Measurements from ENCODE around the gene EFCAB10. TPM values are rescaled to one million over a fixed set of nuclear protein-coding genes. Genes with fewer than 3 reads are reported as not detected.
"Not testable (repeated sequence)": the region's sequence is repeated elsewhere in the genome, so short reads cannot be mapped to it uniquely, and the experiment has no call there.

Gene EFCAB10
- total RNA-seq, 2 donors from 2014 or later, result not detected

DNA sequence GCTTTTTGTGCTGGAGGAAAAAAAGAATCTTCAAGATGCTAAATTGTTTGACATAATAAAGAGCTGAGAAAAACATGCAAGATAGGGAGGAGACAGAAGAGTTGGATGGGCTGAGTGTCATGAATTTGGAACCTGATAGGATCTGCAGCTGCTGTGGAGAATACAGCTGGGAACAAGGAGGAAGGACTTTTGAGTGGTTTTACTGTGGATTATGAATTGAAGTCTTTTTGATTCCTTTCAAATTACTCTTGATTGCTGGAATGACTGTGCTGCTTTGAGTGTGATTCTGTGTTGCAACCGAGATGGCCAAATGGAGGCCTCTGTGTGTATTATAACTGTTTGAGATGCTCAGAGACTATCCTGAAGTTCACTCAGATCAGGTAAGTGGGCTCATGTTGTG is 4.0 kb downstream of the EFCAB10 start:
- Mint-ChIP-seq H3K36me3 (peaks cover 0 to under 1% of the 10 kb centered on the region in 2 donors), H3K27ac (no peak overlapping the region), H3K9me3 (no peaks in the 10 kb centered on the region)
- no peak for ATAC-seq
- no peak for DNase-seq (ENCODE audit: low spot score in 2 of 2)

DNA sequence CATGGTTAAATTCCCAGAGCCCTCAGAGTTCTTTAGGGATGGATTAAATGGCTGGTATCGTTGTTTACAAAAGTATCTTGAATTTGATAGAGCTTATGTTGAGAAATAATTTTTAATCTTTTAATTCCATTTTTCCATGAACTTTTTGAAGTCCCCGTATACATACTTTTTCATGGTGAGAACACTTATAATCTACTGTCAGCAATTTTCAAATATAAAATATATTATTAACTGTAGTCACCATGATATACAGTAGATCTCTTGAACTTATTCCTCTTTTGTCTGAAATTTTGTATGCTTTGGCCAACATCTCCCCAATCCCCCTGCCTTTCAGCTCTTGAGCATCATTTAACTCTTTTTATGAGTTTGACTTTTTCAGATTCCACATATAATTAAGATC is 9.4 kb downstream of the EFCAB10 start:
- DNase-seq (ENCODE audit: low spot score in 2 of 2) (no peak), ATAC-seq (no peak)
- Mint-ChIP-seq H3K9me3 (no peaks in the 10 kb centered on the region), H3K36me3 (peaks cover 0 to 5% of the 10 kb centered on the region in 2 donors), H3K27ac (no peak overlapping the region)

DNA sequence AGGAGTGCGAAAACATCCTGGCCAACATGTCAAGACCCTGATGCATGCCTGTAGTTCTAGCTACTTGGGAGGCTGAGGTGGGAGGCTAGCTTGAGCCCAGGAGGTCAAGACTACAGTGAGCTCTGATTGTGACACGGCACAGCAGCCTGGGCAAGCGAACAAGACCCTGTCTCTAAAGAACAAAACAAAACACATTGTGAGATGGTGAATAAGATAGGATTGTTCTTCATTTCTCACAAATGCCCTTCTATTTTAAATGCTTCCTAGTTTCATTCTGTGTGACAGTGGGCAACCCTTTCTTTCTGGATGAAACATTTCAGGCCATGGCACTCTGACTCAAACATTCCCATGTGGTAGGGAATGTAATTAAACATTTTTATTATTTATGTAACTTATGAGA is 13.5 kb downstream of the EFCAB10 start:
- peak overlapping the region in 1 of 2 donors; percentile 68 for H3K27ac Mint-ChIP-seq
- H3K9me3 Mint-ChIP-seq, result no peaks in the 10 kb centered on the region
- no peak for ATAC-seq
- peaks cover 0 to 5% of the 10 kb centered on the region in 2 donors for H3K36me3 Mint-ChIP-seq
- no peak for DNase-seq (ENCODE audit: low spot score in 2 of 2)

DNA sequence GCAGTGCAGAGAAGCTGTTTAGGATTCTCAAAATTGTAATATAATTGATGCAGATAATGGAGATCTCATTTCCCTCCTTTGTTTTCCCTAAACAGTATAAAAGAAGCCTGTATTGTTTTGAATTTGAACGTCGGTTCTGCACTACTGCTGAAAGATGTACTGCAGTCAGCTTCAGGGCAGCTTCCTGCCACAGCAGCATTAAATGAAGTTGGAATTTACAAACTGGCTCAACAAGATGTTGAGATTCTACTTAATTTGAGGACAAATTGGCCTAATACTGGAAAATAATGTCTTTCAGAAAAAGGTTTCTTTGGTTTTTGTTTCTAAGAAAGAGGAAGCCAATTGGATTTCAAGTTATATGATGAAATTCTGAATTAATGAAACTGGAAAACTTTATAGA is 14.3 kb downstream of the EFCAB10 start:
- peaks cover 0 to 5% of the 10 kb centered on the region in 2 donors for H3K36me3 Mint-ChIP-seq
- H3K9me3 Mint-ChIP-seq, result no peaks in the 10 kb centered on the region
- no peak for ATAC-seq
- DNase-seq (ENCODE audit: low spot score in 2 of 2), result no peak
- H3K27ac Mint-ChIP-seq, result no peak overlapping the region

DNA sequence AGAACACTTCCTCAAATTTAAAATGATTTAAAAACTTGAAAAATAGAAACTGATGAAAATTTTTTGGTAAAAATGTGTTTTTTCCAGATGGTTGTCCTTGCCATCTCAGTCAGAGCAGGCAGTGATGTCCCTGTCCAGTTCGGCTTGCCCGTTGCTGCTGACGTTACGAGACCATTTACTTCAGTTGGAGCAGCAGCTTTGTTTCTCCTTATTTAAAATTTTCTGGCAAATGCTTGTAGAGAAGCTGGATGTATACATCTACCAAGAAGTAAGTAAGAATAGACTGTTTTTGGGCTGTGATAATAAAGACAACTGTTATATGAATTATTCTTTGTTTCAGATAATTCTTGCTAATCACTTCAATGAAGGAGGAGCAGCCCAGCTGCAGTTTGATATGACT is 16.1 kb downstream of the EFCAB10 start:
- Mint-ChIP-seq H3K36me3 (peaks cover under 1 to 5% of the 10 kb centered on the region in 2 donors), H3K9me3 (no peaks in the 10 kb centered on the region), H3K27ac (no peak overlapping the region)
- ATAC-seq (no peak), DNase-seq (ENCODE audit: low spot score in 2 of 2) (no peak)

DNA sequence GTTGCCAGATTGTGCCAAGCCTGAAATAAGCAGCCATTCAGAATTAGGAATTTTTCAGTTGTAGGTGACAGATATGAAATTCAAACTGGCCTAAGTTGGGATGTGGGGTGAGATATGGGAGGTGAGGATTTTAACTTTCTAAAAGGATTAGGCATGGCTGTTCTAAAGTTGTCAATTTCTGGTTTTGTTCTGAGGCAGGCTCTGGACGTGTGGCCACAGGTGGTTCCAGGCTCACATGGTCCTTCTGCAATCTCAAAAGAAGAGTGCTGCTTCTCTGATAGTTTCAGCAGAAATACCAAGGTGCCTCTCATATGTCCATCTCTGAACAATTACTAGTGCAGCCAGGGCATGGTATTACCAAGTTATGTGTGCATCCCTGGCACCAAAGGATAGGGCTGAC is 21.4 kb downstream of the EFCAB10 start:
- Mint-ChIP-seq H3K27ac (peak overlapping the region in 1 of 2 donors; percentile 5), H3K36me3 (peaks cover 0 to 6% of the 10 kb centered on the region in 2 donors), H3K9me3 (no peaks in the 10 kb centered on the region)
- no peak for DNase-seq (ENCODE audit: low spot score in 2 of 2)
- no peak for ATAC-seq

DNA sequence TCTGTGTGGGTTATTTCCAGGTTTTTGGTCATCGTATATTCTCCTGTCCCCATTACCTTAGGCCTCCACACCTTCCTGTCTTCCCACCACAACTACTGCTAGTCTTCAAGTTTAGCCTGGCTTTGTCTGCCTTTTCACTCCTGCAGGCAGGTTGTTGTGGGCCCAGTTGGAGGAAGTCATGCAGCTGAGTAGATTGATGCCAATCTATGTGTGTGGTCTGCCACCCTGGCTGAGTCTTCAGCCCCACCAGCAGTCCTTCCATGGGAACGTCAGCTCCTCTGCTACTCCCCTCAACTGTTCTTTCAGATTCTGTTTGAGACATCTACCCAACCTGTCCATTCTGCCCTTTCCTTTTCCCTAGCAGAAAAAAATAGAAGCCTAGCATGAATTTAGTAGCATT is 43.0 kb downstream of the EFCAB10 start:
- Mint-ChIP-seq H3K36me3 (peaks cover 17 to 19% of the 10 kb centered on the region in 2 donors), H3K27ac (no peak overlapping the region)
- no peak for ATAC-seq

DNA sequence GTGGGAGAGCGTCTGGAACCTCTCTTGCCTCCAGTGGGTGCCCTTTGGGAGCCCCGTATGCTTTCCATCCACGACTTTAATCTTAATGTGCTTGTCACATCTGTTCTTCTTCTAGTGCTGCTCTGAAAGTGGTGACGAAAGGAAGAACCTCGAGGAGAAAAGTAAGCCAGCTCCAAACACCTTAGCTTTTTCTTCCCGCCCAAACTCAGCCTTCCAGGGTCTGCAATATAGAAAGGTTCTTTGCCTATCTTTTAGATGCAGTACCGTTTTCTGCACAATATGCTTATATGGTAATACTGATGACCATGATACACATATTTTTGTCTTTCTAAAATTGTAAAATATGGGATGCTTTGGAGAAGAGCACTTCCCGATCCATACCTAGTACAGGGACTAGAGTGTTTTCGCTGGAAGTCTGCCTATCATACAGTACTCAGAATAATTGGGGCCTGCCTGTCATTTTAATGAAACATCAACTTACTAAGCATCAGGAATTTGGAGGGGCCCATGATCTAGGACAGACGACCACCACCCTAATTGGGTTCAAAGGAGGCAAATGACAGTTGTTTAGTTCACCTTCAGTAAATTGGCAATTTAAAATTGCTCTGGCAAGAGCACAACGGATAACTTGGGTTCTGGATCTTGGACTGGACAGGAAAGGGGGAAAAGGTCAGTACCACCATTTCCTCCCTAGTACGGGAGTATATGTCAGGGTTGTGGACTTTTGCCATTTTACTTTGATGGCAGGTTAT is 48.4 kb downstream of the EFCAB10 start:
- Mint-ChIP-seq H3K36me3 (peaks cover 6 to 16% of the 10 kb centered on the region in 2 donors), H3K9me3 (no peaks in the 10 kb centered on the region), H3K27ac (peak overlapping the region; percentile 95)
- DNase-seq (ENCODE audit: low spot score in 2 of 2) (no peak), ATAC-seq (no peak)

More for the DNA sequence above, 43.0 kb downstream of the EFCAB10 start:
- DNase-seq (ENCODE audit: low spot score in 2 of 2), result no peak
- H3K9me3 Mint-ChIP-seq, result no peaks in the 10 kb centered on the region

DNA sequence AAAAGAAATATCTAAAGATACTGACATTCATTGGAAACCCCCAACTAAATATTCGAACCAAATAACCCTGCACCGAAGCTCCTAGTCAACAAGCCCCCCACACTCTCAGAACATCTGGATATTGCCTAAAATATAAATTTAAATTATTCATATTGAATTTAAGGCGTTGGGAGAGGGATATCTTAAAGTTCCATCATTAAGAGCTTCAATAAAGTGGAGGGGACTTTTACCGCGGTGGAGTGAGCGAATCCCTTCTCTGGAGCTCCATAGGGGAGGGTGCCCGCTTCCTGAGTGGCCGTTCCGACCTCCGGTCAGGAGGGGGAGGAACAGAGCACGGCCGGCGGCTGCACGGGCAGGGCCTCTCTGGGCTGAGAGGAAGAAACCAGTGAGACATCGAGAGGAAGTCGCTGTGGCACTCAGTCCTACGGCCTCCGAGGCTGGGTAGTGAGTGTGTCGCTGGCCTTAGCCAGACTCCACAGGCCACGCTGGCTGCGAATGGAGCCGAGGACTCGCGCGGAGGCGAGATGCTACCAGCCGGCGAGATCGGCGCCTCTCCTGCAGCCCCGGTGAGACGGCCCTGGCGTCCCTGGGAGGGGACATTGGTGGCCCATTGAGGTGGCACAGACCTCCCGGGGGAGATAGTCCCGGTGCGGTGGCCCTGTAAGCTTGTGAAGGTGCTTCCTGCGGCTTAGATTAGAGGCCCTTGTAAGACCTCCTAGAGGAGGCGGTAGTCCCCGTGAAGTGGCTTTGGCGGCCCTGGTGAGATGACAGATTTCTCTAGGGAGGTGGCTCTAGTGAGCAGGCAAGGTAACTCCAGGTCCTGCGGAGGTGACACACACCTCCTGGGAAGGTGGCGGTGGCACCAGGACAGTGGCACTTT is 49.3 kb downstream of the EFCAB10 start, which contains the start of gene RINT1:
TSS of gene RINT1 (plus strand) at position 410 of the 880 bp plus-strand sequence. CDS start at position 525, 115 bp downstream.
- ATAC-seq, result peak; percentile 96 to 99
- Mint-ChIP-seq H3K27ac (peak within 1 kb of the TSS; percentile 95), H3K36me3 (peaks cover 6 to 16% of the 10 kb centered on the region in 2 donors), H3K9me3 (no peaks in the 10 kb centered on the region)
- DNase-seq (ENCODE audit: low spot score in 2 of 2), result peak; percentile 94 to 95

DNA sequence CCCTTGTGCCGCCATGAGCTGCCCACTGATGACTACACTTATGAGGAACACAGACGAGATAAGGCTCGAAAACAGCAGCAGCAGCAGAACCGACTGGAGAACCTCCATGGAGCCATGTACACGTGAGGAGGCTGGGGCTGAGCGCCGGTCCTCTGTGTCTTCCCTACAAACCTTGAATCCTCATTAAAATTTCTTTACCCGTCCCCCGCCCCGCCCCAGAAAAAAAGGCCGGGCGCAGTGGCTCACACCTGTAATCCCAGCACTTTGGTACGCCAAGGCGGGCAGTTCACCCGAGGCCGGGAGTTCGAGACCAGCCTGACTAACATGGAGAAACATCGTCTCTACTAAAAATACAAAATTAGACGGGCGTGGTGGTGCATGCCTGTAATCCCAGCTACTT is 50.7 kb downstream of the EFCAB10 start:
- Mint-ChIP-seq H3K9me3 (no peaks in the 10 kb centered on the region), H3K27ac (peak overlapping the region in 1 of 2 donors; percentile 29), H3K36me3 (peaks cover 0 to 16% of the 10 kb centered on the region in 2 donors)
- no peak for DNase-seq (ENCODE audit: low spot score in 2 of 2)
- no peak for ATAC-seq

DNA sequence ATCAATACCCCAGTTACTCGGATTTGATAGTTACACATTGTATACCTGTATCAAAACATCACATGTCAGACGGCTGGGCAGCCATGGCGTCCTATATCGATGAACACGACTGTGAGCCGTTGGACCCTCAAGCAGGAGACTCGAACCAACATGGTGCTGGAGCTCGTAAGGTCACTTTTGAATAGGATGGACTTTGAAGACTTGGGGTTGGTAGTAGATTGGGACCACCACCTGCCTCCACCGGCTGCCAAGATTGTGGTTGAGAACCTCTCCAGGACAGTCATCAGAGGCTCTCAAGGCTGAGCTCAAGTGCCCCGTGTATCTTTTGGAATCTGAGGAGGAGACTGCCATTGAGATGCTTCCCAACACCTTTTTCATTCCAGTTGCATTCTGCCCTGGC is 51.2 kb downstream of the EFCAB10 start:
- Mint-ChIP-seq H3K36me3 (peaks cover 0 to 16% of the 10 kb centered on the region in 2 donors), H3K27ac (peak overlapping the region in 1 of 2 donors; percentile 29), H3K9me3 (no peaks in the 10 kb centered on the region)
- no peak for DNase-seq (ENCODE audit: low spot score in 2 of 2)
- no peak for ATAC-seq

DNA sequence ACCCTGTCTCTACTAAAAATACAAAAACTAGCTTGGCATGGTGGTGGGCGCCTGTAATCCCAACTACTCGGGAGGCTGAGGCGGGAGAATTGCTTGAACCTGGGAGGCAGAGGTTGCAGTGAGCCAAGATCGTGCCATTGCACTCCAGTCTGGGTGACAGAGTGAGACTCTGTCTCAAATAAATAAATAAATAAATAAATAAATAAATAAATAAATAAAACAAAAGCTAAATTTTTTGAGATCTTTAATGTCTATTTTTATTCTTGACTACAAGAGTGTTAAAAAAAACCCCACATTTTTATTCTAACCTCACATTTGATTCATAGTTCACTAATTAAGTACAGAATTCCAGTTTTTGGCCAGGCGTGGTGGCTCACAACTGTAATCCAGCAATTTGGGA is 53.6 kb downstream of the EFCAB10 start:
- DNase-seq (ENCODE audit: low spot score in 2 of 2); H3K36me3 Mint-ChIP-seq; ATAC-seq; H3K9me3 Mint-ChIP-seq; H3K27ac Mint-ChIP-seq: not testable (repeated sequence)

DNA sequence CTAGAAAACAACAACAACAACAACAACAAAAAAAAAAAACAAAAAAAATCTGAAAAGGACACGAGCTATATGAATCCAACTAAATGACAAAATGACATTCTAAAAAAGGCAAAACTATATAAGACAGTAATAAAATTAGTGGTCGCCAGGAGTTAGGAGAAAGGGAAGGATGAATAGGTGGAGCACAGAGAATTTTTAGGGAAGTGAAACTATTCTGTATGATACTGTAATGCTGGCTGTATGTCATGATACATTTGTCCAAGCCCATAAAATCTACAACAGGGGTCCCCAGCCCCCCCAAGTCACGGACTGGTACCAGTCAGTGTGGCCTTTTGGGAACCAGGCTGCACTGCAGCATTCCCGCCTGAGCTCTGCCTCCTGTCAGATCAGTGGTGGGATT is 56.5 kb downstream of the EFCAB10 start:
- H3K36me3 Mint-ChIP-seq, result peaks cover 2 to 5% of the 10 kb centered on the region in 2 donors
- H3K9me3 Mint-ChIP-seq, result no peaks in the 10 kb centered on the region

DNA sequence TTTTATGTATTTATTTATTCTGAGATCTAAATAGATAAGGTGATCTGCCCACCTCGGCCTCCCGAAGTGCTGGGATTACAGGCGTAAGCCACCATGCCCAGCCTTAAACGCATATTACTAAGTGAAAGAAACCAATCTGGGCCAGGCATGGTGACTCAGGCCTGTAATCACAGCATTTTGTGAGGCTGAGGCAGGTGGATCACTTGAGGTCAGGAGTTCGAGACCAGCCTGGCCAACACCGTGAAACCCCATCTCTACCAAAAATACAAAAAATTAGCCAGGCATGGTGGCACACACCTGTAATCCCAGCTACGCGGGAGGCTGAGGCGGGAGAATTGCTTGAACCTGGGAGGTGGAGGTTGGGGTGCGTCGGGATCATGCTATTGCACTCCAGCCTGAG is 56.9 kb downstream of the EFCAB10 start:
- not testable (repeated sequence) for H3K9me3 Mint-ChIP-seq; H3K36me3 Mint-ChIP-seq; H3K27ac Mint-ChIP-seq; DNase-seq (ENCODE audit: low spot score in 2 of 2); ATAC-seq

More for the DNA sequence above, 56.5 kb downstream of the EFCAB10 start:
- ATAC-seq (no peak), DNase-seq (ENCODE audit: low spot score in 2 of 2) (no peak)
- H3K27ac Mint-ChIP-seq, result no peak overlapping the region

DNA sequence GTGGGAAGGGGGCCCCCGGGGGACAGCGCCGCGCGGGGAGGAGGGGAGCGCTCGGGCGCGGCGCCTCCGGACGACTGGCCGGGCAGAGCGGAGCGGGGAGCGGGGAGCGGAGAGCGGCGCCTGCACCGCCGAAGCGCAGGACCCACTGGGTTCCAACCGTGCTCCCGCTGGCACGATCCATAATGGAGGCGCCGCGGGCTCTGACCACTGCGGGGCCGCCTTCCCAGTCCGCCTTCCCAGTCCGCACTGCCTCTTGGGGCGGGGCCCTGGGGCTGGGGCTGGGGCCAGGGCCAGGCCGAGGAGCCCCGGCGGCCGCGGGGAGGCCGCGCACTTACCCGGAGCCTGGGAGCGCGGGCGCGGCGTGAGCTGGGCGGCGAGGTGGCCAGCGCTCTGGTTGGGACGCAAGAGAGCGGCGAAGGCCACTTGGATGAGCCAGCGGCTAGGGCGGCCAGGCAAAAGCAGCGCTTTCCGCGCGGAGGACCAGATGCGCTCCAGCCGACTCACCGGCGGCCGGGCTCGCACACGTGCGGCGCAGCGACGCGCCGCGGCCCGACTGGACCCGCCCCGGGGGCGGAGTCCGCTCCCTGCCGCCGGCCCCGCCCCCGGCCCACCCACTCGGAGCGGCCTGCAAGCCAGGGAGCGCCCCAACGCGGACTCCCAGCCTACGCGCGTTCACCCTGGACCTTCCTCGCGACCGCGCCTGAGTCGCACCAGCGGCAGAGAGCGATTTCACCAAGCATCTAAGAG is 59.4 kb downstream of the EFCAB10 start, which contains the start of gene PUS7:
TSS of gene PUS7 (minus strand) at position 555 of the 747 bp plus-strand sequence. CDS start 13,759 bp downstream, outside the sequence.
- peaks cover 9 to 12% of the 10 kb centered on the region in 2 donors for H3K36me3 Mint-ChIP-seq
- DNase-seq (ENCODE audit: low spot score in 2 of 2) (peak; percentile 75 to 87), ATAC-seq (peak; percentile 91)
- H3K9me3 Mint-ChIP-seq, result no peaks in the 10 kb centered on the region
- peak within 1 kb of the TSS; percentile 88 to 95 for H3K27ac Mint-ChIP-seq

DNA sequence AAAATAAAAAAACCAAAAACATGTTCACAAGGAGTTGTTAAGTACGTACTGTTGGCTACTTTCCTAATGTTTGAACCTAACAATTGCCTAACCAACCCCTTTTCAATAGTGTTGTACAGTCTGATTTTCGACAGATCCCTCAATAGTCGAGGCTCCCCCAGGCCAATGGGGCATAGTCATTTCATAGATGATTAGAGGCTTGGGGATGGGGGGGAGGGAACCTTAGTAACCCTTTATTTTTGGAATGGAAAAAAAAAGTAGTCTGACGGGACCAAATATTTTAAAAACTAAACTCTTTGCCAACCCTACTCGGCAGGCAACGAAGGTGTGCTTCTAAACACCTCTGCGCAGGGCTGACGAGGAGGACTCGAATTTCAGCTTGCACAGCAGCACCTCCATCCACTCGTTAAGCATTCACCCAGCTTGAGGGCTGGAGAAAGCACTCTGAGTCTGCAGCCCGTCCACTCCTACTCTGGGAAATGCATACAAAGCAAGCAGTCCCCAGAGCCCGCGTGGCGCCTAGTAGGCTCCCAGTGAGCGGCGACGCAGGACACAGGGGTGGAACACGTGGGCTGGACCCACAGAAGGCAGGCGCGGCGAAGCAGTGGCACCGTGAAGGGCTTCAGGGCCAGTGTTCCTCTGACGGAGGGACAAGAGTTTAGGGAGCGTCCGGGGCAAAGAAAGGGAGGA is 60.1 kb downstream of the EFCAB10 start:
- Mint-ChIP-seq H3K36me3 (peaks cover 12 to 15% of the 10 kb centered on the region in 2 donors), H3K9me3 (no peaks in the 10 kb centered on the region), H3K27ac (peak overlapping the region; percentile 88 to 95)
- peak; percentile 59 to 60 for ATAC-seq
- peak; percentile 57 to 59 for DNase-seq (ENCODE audit: low spot score in 2 of 2)
